Heart right ventricle (tissue), 16 donors: Measurements from ENCODE around the gene PRDM2. TPM values are rescaled to one million over a fixed set of nuclear protein-coding genes. Genes with fewer than 3 reads are reported as not detected.

Source experiments
- ATAC-seq, 8 donors: fragments of 200-7000 bp; cut with Tn5 transposase; one replicate each; pipeline ENCODE4 v1.9.1; 2020; ENCODE audit warnings: mild to moderate bottlenecking in 8 of 8, moderate library complexity in 8 of 8, moderate number of reproducible peaks in 1 of 8
- DNase-seq, 2 donors: peaks; one replicate each; pipeline ENCODE4 v3.0.0-alpha.2; 2020
- H3K27ac ChIP-seq, 10 donors: fragments of 200-600 bp; sonication (generic) in 2 of 10; one replicate each; pipeline versions ENCODE4 v1.5.0 to v1.8.0; 2020 to 2022; ENCODE audit warnings: mild to moderate bottlenecking in 3 of 10
- H3K27me3 ChIP-seq, 7 donors: fragments of 200-600 bp; one replicate each; pipeline ENCODE4 v1.8.0; 2021 to 2022; ENCODE audit warnings: mild to moderate bottlenecking in 2 of 7
- H3K36me3 ChIP-seq, 9 donors: fragments of 200-600 bp; sonication (generic) in 1 of 9; one replicate each; pipeline versions ENCODE4 v1.5.0 to v1.8.0; 2020 to 2022; ENCODE audit warnings: mild to moderate bottlenecking in 2 of 9
- H3K4me1 ChIP-seq, 9 donors: fragments of 200-600 bp; sonication (generic) in 1 of 9; one replicate each; pipeline versions ENCODE4 v1.5.0 to v1.8.0; 2020 to 2022; ENCODE audit warnings: mild to moderate bottlenecking in 4 of 9
- H3K4me3 ChIP-seq, 10 donors: fragments of 200-600 bp; sonication (generic) in 2 of 10; one replicate each; pipeline versions ENCODE4 v1.5.0 to v1.8.0; 2020 to 2022; ENCODE audit warnings: mild to moderate bottlenecking in 7 of 10, moderate library complexity in 2 of 10
- H3K9me3 ChIP-seq, 11 donors: fragments of 200-600 bp in 10 of 11; sonication (generic) in 2 of 11; one replicate each; pipeline versions ENCODE4 v1.5.0 to v1.8.0; 2013 to 2022; ENCODE audit warnings: mild to moderate bottlenecking in 2 of 11, control low read depth in 1 of 11, moderate library complexity in 1 of 11
- CTCF ChIP-seq, 9 donors: fragments of 200-600 bp; sonication (generic) in 2 of 9; IDR thresholded peaks; one replicate each; pipeline versions ENCODE4 v1.5.0 to v1.8.0; 2021 to 2022; ENCODE audit warnings: antibody characterized with exemption in 9 of 9, mild to moderate bottlenecking in 5 of 9, moderate library complexity in 1 of 9
- WGBS, 2 donors: extraction: QIAGEN DNeasy Blood & Tissue Kit; methylation state at CpG; one replicate each; pipeline ENCODE4 v1.1.7; 2013; ENCODE audit warnings: inconsistent platforms in 1 of 2; 5-methylcytosine and 5-hydroxymethylcytosine counted together
- intact Hi-C, 10 donors: fragments of 100-400 bp; cut with DNase I; formaldehyde crosslinking; loops; one replicate each; pipeline versions ENCODE4 v1.11.1 to v1.14.2; 2022
- polyA plus RNA-seq, 2 donors: library from polyadenylated mRNA; stranded (reverse); fragments of 200-250 nt; gene quantifications; one replicate each; pipeline ENCODE4 v1.2.3, GENCODE V29; 2013
- total RNA-seq, 10 donors: library from RNA; stranded (reverse); fragmentation: NEBNext Ultra II Directional in 3 of 10; extraction: Animal tissue kit (Norgen Biotek cat#: 25700) in 3 of 10; gene quantifications; one replicate each; pipeline versions ENCODE4 v1.2.1 to v1.2.4, GENCODE V29; 2021 to 2023
- donor health status: Arrhythmogenic right ventricular cardiomyopathy.
- donor health status: ischemic (EF 13 %, LVEDD 7.1; RV severe dilation, severe dysfunction).
- donor health status: healthy with polysubstance abuse.
- donor health status: DM: no; HTN: yes; CAD: no.
- donor health status: DM: no; HTN: no; CAD: no.
- donor health status: ischemic (EF 25% LVEDD 6.9; RV normal size, moderate dysfunction).
- donor health status: ischemic (EF 25% LVEDD 5.7; RV mildly dilated, moderate dysfunction).
- donor health status: healthy.
- donor health status: DM: yes; HTN: yes; CAD: no.
- donor health status: Ischemic cardiomyopathy.
- donor health status: ischemic (EF 35%, LVEDD 5.7; RV mildly dilated, moderate dysfunction).
- donor health status: nonischemic (EF 11% LVEDD 7.7; RV severe dilation, severe dysfunction).
- donor health status: DM: yes; HTN: yes; CAD: no.
- donor health status: PGD.
- donor health status: ischemic (EF 29% LVEDD 5.4; RV normal size, mild dysfunction).
- donor health status: nonischemic (EF 23%, LVEDD 6.1; RV moderate dilation, normal function).

Gene PRDM2
- total and polyA plus RNA-seq, 12 donors: 10.3 to 57.3 (median 42.4) TPM

- no peak for TF ChIP-seq CTCF (IDR thresholded peaks at IDR 0.05)
- ATAC-seq (no peak), DNase-seq (no peak)
- intact Hi-C loops: no loop called here
- H3K27ac ChIP-seq: no peak overlapping the region
- no peaks in the 10 kb centered on the region for H3K27me3 ChIP-seq
- H3K4me3 ChIP-seq: no peak overlapping the region
- peaks cover 0 to 52% (median 19%) of the 10 kb centered on the region in 9 donors for H3K4me1 ChIP-seq
- 92 to 93% methylated on average over 5 of the region's 5 CpGs for WGBS, 2 donors
- H3K9me3 ChIP-seq: no peaks in the 10 kb centered on the region
- H3K36me3 ChIP-seq: peaks cover 0 to 45% (median 5%) of the 10 kb centered on the region in 9 donors
Observed at GRCh38 chr1:13769212-13769611, 69.2 kb downstream of the PRDM2 start.

- DNase-seq (no peak), ATAC-seq (no peak)
- Histone ChIP-seq H3K4me3 (no peak overlapping the region), H3K36me3 (peaks cover 0 to 51% (median 5%) of the 10 kb centered on the region in 9 donors), H3K27me3 (no peaks in the 10 kb centered on the region), H3K4me1 (peaks cover 0 to 46% (median 13%) of the 10 kb centered on the region in 9 donors), H3K9me3 (no peaks in the 10 kb centered on the region), H3K27ac (no peak overlapping the region)
- 97% methylated on average over 5 of the region's 5 CpGs for WGBS, 2 donors
- intact Hi-C loops: no loop called here
- TF ChIP-seq CTCF (IDR thresholded peaks at IDR 0.05): no peak
Observed at GRCh38 chr1:13769830-13770229, 69.8 kb downstream of the PRDM2 start.

GRCh38 chr1:13770743-13771142, 70.8 kb downstream of the PRDM2 start:
- DNase-seq (no peak), ATAC-seq (no peak)
- H3K27me3 ChIP-seq: no peaks in the 10 kb centered on the region
- no peak overlapping the region for H3K4me3 ChIP-seq
- TF ChIP-seq CTCF (IDR thresholded peaks at IDR 0.05): no peak
- H3K9me3 ChIP-seq: no peaks in the 10 kb centered on the region
- intact Hi-C loops: no loop called here
- 78 to 89% methylated on average over 3 of the region's 3 CpGs for WGBS, 2 donors
- no peak overlapping the region for H3K27ac ChIP-seq
- H3K4me1 ChIP-seq: peaks cover 0 to 38% (median 4%) of the 10 kb centered on the region in 9 donors
- peaks cover 0 to 60% (median 8%) of the 10 kb centered on the region in 9 donors for H3K36me3 ChIP-seq

GRCh38 chr1:13771745-13772144, 71.8 kb downstream of the PRDM2 start:
- ATAC-seq (no peak), DNase-seq (no peak)
- peaks cover 0 to 70% (median 17%) of the 10 kb centered on the region in 9 donors for H3K36me3 ChIP-seq
- H3K27ac ChIP-seq: no peak overlapping the region
- intact Hi-C loops: no loop called here
- H3K4me3 ChIP-seq: no peak overlapping the region
- H3K9me3 ChIP-seq: no peaks in the 10 kb centered on the region
- H3K27me3 ChIP-seq: no peaks in the 10 kb centered on the region
- no peak for TF ChIP-seq CTCF (IDR thresholded peaks at IDR 0.05)
- peaks cover 0 to 28% (median 4%) of the 10 kb centered on the region in 9 donors for H3K4me1 ChIP-seq
- WGBS, 2 donors: 81 to 83% methylated on average over 5 of the region's 5 CpGs
